NOMO-1 treated with dmso at 0.1 percent for 144 hours (cell line): Measurements from ENCODE around the gene DCTN4.

Source experiments
- DNase-seq: peaks from one replicate; lab custom pipeline; 2025; ENCODE audit not compliant: unreplicated experiment; lab: John Stamatoyannopoulos, UW

DCTN4 gene

DNA sequence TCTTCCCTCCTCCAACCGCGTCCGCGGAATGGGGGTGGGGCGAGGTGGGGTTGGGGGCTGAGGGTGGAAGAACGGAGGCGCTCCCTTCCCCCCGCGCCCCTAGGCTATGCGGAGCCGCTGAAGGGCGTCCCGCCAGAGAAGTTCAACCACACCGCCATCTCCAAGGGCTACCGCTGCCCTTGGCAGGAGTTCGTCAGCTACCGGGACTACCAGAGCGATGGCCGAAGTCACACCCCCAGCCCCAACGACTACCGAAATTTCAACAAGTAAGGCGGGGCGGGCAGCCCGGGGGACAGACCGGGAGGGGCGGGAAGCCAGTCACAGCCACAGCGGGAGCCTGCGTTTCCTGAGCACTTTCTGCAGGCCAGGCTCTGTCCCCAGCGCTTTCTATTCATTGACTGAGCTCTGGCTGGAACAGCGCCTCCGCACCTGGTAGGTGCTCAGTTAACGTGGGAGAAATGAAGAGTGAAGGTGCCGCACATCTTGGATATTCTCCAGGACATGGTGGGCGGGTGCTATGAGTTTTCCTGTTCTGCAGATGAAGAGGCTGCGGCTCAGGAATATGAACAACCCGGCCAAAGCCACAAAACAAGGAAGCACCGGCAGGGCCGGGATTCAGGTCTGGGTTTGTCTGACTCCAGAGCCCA, 86.5 kb downstream of the DCTN4 start:
- peak; percentile 23 for DNase-seq

DNA sequence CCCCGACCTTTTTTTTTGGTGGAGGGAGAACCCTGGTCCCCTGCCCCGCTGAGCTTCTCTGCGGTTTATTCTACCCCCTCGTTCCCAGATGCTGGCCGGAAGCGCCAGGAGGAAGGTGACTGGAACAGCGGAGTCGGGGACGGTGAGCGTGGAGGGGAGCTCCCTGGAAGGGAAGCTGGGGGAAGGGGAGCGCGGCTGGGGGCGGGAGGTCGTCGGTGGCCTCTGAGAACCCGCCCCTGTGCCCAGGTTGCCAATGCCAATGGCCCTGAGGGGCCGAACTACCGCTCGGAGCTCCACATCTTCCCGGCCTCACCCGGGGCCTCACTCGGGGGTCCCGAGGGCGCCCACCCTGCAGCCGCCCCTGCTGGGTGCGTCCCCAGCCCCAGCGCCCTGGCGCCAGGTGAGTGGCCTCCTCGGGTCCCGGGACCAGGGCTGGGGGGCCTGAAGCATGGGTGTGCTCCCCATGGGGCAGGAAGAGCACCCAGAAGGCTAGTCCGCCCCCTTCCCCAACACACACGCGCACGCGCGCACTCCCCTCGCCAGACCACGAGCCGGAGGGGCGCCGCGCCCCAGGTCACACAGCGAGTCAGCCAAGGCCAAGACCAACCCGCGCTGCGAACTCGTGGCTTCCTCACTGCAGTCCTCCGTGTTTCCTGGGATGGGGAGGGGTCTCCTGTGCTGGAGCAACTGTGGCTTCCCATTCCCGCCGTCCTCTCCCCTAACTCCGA, 87.1 kb downstream of the DCTN4 start:
- DNase-seq, result no peak

DNA sequence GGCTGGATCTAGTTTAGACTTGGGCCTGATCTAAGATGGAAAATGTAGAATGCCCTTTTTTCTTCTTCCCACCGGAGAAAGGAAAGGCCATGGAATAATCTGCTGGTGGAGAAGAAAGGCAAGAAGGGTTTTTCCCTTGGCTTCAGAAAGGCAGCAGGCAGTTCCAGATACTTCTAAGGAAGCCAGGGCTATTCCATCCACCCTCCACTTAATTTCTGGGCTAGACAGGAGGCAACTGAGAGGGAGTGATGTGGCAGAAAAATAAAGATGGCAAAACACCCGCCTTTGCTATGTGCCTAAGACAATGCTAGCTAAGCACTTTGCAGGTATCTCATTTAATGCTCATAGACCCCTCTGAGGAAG, 87.9 kb downstream of the DCTN4 start:
- DNase-seq, result no peak

DNA sequence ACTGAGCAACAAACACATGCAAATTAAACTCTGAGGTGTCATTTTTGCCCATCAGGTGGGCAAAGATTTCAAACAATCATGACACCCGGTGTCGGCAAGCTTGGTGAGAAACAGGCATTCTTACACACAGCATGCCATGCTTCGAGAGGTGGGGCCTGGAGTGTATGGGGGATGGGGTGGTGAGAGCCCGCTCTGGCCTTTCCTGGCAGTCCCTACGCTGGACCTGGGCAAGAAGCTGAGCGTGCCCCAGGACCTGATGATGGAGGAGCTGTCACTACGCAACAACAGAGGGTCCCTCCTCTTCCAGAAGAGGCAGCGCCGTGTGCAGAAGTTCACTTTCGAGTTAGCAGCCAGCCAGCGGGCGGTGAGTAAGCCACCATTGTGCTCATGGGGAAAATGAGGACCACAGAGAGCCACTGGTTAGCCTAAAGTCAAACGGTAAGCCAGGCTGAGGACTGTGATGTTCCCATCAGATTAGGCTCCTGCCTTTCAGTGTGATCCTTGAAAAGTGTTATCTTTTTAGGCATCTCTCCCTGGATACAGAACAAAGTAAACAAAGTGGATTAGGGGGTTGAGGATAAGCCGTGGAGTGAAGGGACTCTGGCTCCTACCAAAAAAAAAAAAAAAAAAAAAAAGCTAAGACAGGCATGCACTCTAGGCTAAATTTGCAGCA, 88.4 kb downstream of the DCTN4 start:
- DNase-seq, result no peak

DNA sequence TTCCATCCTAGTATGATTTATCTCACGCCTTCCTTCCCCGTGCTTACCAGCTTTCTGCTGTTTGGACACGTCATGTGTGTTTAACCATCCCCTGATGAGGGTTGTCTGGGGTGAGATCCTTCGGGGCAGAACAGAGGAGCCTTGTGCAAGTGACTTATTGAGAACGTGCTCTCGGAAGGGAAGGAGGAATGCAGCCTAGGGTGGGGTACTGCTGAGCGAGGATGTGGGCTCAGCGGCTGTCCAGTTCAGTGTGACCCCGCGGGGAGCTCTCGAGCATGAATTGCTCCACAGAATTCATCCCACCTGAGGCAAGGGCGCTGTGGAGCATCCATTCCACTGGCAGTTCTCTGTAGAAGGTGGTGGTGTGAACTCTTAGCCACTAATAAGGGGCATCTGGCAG, 93.8 kb downstream of the DCTN4 start:
- no peak for DNase-seq

DNA sequence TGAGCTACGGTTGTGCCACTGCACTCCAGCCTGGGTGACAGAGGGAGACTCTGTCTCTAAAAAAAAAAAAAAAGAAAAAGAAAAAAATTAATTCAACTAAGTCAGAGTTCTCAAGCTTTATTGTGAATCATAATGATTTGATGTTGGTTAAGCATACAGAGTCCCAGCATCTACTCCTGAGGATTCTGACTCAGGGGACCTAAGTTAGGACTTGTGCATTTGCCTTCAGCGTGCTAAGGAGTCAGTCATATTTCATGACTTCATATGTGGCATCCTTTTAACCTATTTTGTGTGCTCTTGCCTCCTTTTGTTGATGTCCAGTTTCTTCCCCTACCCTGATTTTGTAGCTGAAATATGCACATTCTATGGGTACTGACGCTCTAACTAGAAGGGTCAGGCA, 94.9 kb downstream of the DCTN4 start:
- no peak for DNase-seq

DNA sequence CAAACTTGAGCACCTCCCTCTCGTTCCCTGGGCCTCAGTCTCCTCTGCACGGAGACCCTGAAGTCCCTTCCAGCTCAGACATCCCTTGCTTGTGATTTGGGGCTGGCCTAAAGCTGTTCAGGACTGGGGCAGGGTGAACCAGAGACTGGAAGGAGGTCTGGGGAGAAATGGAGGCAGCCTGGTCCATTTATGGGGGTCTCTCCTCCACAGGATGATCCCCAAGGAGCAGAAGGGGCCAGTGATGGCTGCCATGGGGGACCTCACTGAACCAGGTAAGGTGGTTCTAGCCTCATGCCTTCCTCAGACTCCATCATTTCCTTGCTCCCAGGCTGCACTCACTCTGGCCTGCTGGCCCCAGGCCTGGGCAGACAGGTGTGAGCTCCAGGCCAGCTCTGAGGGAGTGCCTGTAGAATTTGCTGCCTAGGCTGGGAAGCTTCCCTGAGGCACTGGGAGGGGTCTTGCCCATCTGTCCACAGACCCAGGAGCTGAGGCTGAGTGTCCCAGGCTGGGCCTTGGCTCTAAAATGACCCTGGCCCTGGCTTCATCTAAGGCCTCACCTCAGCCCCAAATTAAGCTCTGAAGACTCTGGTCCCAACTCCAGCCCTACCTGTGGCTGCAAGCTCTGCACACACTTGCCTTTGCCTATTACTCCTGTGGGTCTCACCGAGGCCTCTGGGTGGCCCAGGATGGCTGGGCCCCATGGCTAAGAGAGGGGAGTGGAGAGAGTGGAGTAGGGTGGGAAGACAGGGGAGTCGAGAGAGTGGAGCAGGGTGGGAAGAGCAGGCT, 95.9 kb downstream of the DCTN4 start:
- DNase-seq, result no peak

DNA sequence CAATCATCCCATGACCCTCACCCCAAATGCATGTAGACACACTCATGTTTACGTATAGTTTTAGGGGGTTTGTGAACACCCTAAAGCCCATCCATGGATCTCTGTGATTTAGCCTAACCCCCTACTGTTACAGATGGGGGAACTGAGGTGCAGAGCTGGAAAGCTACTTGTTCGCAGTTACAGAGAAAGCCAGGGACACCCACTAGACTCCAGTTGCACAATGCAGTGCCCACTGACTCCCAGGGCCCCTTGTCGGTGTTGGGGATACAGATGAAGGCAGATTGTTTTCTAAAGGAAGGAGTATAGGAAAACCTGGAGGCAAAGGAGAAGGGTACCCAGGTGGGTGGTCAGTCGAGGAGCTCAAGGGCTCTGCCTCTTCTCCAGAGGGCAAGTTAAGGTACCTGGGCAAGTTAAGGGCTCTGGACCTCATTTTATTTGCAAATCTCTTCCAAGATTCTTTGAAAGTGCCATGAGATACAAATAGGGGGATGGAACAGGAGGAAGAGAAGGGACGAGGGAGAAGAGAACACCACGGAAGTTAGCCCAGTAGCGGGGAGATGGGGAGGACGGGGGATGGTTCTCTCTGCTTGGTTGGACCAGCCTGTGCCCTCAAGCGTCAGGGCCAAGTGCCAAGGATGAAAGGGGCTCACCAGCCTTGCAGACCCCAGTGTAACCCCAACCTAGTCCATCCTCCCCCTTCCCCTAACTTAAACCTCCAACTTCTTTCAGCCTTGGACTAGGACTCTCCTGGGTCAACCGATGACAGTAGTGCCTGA, 96.8 kb downstream of the DCTN4 start:
- DNase-seq, result no peak

DNA sequence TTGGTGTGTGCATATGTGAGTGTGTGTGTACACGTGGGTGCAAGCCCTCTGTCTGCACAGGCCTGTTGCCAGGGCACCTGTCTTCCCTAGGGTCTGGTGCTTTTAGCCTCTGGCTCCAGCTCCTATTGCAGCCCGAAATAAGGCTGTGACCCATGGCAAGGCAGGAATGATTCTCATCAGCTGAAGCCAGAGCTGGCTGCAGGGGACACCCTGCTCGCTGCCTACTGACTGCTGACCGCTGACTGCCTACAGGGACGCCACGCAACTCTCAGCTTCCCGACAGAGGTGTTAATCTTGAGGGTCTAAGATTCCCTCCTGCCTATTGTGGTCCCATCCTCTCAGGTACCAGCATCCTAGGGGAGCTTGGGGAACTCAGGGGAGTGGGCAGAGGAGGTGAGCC, 97.7 kb downstream of the DCTN4 start, which contains the start of gene MYOZ3:
TSS of gene MYOZ3 (plus strand) at position 166 of the 400 bp plus-strand sequence. CDS start 1,691 bp downstream, outside the sequence.
- no peak for DNase-seq

DNA sequence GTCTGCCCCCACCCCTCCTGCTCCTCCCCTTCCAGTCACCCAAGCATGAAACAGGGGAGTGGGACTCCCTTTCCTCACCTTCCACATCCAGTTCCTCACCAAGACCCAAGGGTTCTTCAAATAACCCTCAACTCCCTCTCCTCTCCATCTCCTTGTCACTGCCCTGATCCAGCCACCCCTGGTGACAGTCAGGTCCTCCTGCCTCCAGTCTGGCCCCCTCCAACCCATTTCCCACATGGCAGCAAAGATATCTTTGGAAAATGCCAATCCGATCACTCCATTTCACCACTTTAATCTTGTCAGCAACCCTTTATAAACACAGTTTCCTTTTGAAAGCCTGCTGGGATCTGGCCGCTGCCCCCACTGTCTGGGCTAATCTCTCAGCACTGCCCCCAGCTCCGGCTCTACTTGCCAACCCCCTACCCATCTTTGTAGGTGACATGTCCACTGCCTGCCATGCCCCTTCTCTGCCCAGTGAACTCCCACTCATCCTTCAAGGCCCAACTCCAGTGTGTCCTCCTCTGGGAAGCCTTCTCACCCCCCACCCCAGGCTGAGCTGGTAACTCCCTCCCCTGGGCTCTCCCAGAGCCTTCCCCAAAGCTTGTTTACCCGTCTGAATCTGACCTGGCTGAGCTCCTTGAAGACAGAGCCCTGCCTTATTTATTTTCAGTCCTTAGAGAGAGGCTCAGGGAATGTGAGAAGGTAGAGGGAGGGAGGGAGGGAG, 98.5 kb downstream of the DCTN4 start:
- DNase-seq, result no peak

DNA sequence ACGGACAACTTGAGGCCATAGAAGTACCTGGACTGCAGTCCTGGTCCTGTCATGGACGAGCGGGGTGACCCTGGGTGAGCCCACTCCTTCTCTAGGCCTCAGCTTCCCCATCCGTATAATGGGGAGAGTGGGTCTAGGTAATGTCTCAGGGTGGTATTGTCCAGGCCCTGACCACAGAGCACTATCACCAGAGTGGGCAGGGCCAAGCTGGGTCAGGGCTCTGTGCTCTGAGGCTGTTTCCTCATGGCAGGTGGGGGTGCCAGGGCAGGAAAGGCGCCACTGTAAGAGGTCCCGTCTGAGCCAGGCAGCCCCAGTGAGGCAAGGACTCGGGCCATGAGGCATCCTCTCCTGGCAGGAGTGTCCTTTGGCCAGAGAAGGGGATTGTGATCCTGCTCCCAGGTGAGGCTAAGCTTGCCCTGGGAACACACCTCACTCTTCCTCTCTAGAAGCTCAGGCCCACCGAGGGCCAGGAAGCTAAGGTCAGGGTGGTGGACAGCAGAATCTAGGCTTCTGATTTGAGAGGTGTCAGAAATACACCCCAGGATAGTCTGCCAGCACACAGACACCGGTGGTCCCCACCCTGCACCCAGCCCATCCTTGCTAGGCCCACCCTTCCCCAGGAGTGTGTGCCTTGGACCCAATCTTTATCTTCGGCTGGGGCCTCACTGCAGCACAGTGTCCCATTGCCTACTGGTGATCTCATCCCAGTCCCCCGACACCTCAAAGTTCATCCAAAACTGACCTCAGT, 99.3 kb downstream of the DCTN4 start:
- DNase-seq, result no peak

DNA sequence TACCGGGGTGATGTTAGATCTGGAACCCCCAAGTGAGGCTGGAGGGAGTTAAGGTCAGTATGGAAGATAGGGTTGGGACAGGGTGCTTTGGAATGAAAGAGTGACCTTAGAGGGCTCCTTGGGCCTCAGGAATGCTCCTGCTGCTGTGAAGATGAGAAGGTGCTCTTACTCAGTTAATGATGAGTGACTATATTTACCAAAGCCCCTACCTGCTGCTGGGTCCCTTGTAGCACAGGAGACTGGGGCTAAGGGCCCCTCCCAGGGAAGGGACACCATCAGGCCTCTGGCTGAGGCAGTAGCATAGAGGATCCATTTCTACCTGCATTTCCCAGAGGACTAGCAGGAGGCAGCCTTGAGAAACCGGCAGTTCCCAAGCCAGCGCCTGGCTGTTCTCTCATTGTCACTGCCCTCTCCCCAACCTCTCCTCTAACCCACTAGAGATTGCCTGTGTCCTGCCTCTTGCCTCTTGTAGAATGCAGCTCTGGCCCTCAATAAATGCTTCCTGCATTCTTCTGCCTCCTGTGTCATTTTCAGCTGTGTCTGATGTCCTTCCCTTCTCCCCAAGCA, 100.0 kb downstream of the DCTN4 start:
- DNase-seq, result no peak
